ENCODE measurements around the gene RNF130.

GRCh38 chr5:180086816-180087399 lies 15.3 kb upstream of the RNF130 start:
- no peak for TF ChIP-seq POLR2AphosphoS5 (IDR thresholded peaks at IDR 0.05)
- TF ChIP-seq CTCF (IDR thresholded peaks at IDR 0.05): no peak

Measured in prostate gland (tissue), 2 donors.